Endodermal cell (in vitro differentiated cells): ENCODE results near the gene RCN1. TPM values are rescaled to one million over a fixed set of nuclear protein-coding genes. Genes with fewer than 3 reads are reported as not detected.

Source experiments
- DNase-seq: peaks from one replicate; pipeline ENCODE4 v3.0.0-alpha.2; 2017
- H3K27ac ChIP-seq: 2 replicates; pipeline ENCODE4 v1.5.1; 2013; ENCODE audit warnings: mild to moderate bottlenecking, low read depth, low read length, moderate library complexity
- H3K27me3 ChIP-seq: 2 replicates; pipeline ENCODE4 v1.6.1; 2013; ENCODE audit warnings: mild to moderate bottlenecking, low read length, moderate library complexity; ENCODE audit not compliant: insufficient read depth, control insufficient read depth, poor library complexity, severe bottlenecking
- H3K36me3 ChIP-seq: 2 replicates; pipeline ENCODE4 v1.7.0; 2013; ENCODE audit warnings: mild to moderate bottlenecking, low read length, moderate library complexity; ENCODE audit not compliant: control insufficient read depth, insufficient read depth
- H3K4me1 ChIP-seq: one replicate; pipeline ENCODE4 v1.7.0; 2013; ENCODE audit warnings: low read length; ENCODE audit not compliant: control insufficient read depth, insufficient read depth
- H3K4me3 ChIP-seq: 2 replicates; pipeline ENCODE4 v1.5.1; 2013; ENCODE audit warnings: mild to moderate bottlenecking, low read length, moderate library complexity
- H3K9ac ChIP-seq: 2 replicates; pipeline ENCODE4 v1.6.1; 2013; ENCODE audit warnings: mild to moderate bottlenecking, low read length, moderate library complexity; ENCODE audit not compliant: poor library complexity, severe bottlenecking; ENCODE audit errors: extremely low read depth
- H3K9me3 ChIP-seq: 2 replicates; pipeline ENCODE4 v1.6.1; 2013; ENCODE audit warnings: mild to moderate bottlenecking, low read length, moderate library complexity; ENCODE audit not compliant: control insufficient read depth
- H3K27ac Mint-ChIP-seq: 2 replicates; pipeline ENCODE4 v1.8.0; 2020; ENCODE audit warnings: mixed read lengths
- H3K27me3 Mint-ChIP-seq: 2 replicates; pipeline ENCODE4 v1.8.0; 2021; ENCODE audit warnings: mild to moderate bottlenecking, mixed read lengths; ENCODE audit not compliant: insufficient read depth
- H3K36me3 Mint-ChIP-seq: 2 replicates; pipeline ENCODE4 v1.8.0; 2020; ENCODE audit warnings: low read depth, mixed read lengths
- H3K4me1 Mint-ChIP-seq: 2 replicates; pipeline ENCODE4 v1.8.0; 2020; ENCODE audit warnings: mixed read lengths
- H3K4me3 Mint-ChIP-seq: 2 replicates; pipeline ENCODE4 v1.8.0; 2020; ENCODE audit warnings: mild to moderate bottlenecking, moderate library complexity, mixed read lengths
- H3K9me3 Mint-ChIP-seq: 2 replicates; pipeline ENCODE4 v1.8.0; 2020; ENCODE audit warnings: mild to moderate bottlenecking, mixed read lengths
- CTCF ChIP-seq: fragments of 200-600 bp; sonication (generic); conservative IDR thresholded peaks from 2 replicates; pipeline ENCODE4 v1.5.0; 2021; ENCODE audit warnings: antibody characterized with exemption, mild to moderate bottlenecking
- WGBS, 2 experiments: methylation state at CpG; one replicate each; pipeline versions ENCODE4 v1.1.5 to v1.1.7; 2013; ENCODE audit warnings: missing lambda C conversion rate in 2 of 2, mixed read lengths in 1 of 2; ENCODE audit not compliant: insufficient coverage in 1 of 2, insufficient read length in 1 of 2; 5-methylcytosine and 5-hydroxymethylcytosine counted together
- total RNA-seq, 2 donors: library from RNA; stranded (reverse); fragmentation: NEBNext Ultra II Directional in 1 of 2; extraction: Animal tissue kit (Norgen Biotek cat#: 25700) in 1 of 2; gene quantifications; 2 replicates in 1 of 2; 3 replicates in 1 of 2; pipeline ENCODE4 v1.2.1, GENCODE V29; 2021

RCN1 gene
- total RNA-seq, 2 donors from 2014 or later, result 99.5 to 136 TPM

- TF ChIP-seq CTCF, result no peak
Observed at GRCh38 chr11:32073644-32074026, 17.2 kb upstream of the RCN1 start.

GRCh38 chr11:32079553-32079952 lies 11.3 kb upstream of the RCN1 start:
- Mint-ChIP-seq H3K36me3 (no peaks in the 10 kb centered on the region), H3K27ac (no peak overlapping the region), H3K27me3 (peaks cover 6% of the 10 kb centered on the region), H3K4me3 (no peak overlapping the region), H3K9me3 (no peaks in the 10 kb centered on the region), H3K4me1 (peaks cover 11% of the 10 kb centered on the region)
- no peaks in the 10 kb centered on the region for H3K36me3 ChIP-seq
- no peak overlapping the region for H3K9ac ChIP-seq
- DNase-seq, result no peak
- no peaks in the 10 kb centered on the region for H3K27me3 ChIP-seq
- peaks cover 2% of the 10 kb centered on the region for H3K4me1 ChIP-seq
- H3K9me3 ChIP-seq, result no peaks in the 10 kb centered on the region
- no peak overlapping the region for H3K27ac ChIP-seq
- WGBS, 2 experiments, result 90% methylated on average over 4 of the region's 4 CpGs
- TF ChIP-seq CTCF, result no peak
- no peak overlapping the region for H3K4me3 ChIP-seq

More at GRCh38 chr11:32073644-32074026, 17.2 kb upstream of the RCN1 start:
- Mint-ChIP-seq H3K27me3 (peaks cover 4% of the 10 kb centered on the region), H3K4me1 (peaks cover 5% of the 10 kb centered on the region), H3K4me3 (no peak overlapping the region), H3K9me3 (no peaks in the 10 kb centered on the region), H3K27ac (no peak overlapping the region), H3K36me3 (no peaks in the 10 kb centered on the region)
- no peaks in the 10 kb centered on the region for H3K4me1 ChIP-seq
- H3K27me3 ChIP-seq, result no peaks in the 10 kb centered on the region
- no peak overlapping the region for H3K4me3 ChIP-seq
- no peaks in the 10 kb centered on the region for H3K36me3 ChIP-seq
- no peak for DNase-seq
- 100% methylated on average over 1 of the region's 1 CpG; no CpG with 5 or more reads in 1 of the 2 experiments for WGBS, 2 experiments
- H3K27ac ChIP-seq, result no peak overlapping the region
- H3K9ac ChIP-seq, result no peak overlapping the region
- H3K9me3 ChIP-seq, result no peaks in the 10 kb centered on the region

- DNase-seq, result no peak
- peaks cover 6% of the 10 kb centered on the region for H3K27me3 Mint-ChIP-seq
- Histone ChIP-seq H3K36me3 (no peaks in the 10 kb centered on the region), H3K9me3 (no peaks in the 10 kb centered on the region), H3K27ac (no peak overlapping the region), H3K27me3 (no peaks in the 10 kb centered on the region), H3K9ac (no peak overlapping the region), H3K4me1 (peaks cover 2% of the 10 kb centered on the region), H3K4me3 (no peak overlapping the region)
- no peaks in the 10 kb centered on the region for H3K9me3 Mint-ChIP-seq
- H3K27ac Mint-ChIP-seq, result no peak overlapping the region
- peaks cover 11% of the 10 kb centered on the region for H3K4me1 Mint-ChIP-seq
- H3K36me3 Mint-ChIP-seq, result no peaks in the 10 kb centered on the region
- H3K4me3 Mint-ChIP-seq, result no peak overlapping the region
- TF ChIP-seq CTCF, result no peak
- WGBS, 2 experiments, result 89 to 100% methylated on average over 1 to 2 of the region's 2 CpGs
Observed at GRCh38 chr11:32080361-32080980, 10.4 kb upstream of the RCN1 start.
